GM19023 (cell line): Measurements from ENCODE around the gene TBCK.

Experiments
- ATAC-seq: cut with Tn5 transposase; IDR thresholded peaks from one replicate; pipeline ENCODE4 v1.9.1; 2021; ENCODE audit warnings: mild to moderate bottlenecking, moderate library complexity; ENCODE audit not compliant: unreplicated experiment

Gene TBCK

DNA sequence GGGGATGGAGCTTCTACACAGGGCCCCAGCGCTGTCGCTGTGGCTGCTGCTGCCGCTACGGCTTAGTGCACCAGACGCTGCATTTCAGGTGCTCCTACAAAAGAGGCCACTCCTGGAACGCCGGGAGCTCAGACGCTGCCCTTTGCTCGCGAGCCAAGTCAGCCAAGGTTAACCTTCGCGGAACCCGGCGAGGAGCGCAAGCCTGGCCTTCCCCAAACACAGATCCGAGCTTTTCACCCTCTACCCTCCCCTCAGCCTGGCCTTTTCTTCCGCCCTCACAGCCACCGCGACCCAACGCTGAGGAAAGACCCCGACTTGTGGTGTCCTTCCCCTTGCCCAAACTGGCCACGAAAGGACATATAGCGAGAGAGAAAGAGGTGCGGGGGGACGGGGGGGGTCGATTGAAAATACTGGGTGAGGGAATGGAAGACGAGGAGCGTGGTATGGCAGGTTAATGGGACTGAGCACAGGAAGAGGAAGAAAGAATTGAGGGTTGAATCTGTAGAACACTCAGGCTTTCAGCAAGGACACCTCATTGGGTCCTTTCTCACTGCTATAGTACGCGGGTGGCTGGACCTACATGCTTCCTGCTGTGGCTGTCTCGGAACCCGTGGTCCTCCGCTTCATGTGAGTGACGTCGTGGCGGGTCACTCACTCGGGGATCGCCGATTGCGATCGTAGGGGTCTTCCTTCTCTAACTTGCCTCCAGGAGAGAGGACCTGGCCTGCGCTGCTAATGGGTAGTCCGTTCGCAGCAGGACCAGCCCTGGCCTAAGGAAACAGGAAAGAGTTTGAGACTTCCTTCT lies at the start of gene TBCK, which contains the start of gene AIMP1:
TBCK (minus strand) TSS at position 242 of the 805 bp plus-strand sequence. CDS start 7,249 bp downstream, outside the sequence.
AIMP1 (plus strand) TSS at position 583 of the 805 bp plus-strand sequence. CDS start 8,460 bp downstream, outside the sequence.
- peak; percentile 89 for ATAC-seq

DNA sequence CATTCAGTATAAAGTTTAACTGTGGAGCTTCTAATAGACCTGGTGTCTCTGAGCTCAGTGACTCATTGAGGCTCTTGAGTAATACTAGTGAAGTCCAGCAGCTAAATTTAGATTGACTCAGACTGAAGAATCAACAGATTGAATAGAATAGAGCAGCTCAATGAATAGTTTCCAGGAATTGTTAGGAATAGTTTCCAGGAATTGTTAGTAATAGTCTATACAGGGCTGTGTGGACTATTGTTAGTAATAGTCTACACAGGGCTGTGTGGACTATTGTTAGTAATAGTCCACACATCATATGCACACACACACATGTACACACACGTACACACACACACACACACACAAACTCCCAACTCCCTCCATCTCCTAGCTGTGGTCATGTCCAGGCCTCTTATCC lies 49.6 kb upstream of the TBCK start:
- no peak for ATAC-seq

DNA sequence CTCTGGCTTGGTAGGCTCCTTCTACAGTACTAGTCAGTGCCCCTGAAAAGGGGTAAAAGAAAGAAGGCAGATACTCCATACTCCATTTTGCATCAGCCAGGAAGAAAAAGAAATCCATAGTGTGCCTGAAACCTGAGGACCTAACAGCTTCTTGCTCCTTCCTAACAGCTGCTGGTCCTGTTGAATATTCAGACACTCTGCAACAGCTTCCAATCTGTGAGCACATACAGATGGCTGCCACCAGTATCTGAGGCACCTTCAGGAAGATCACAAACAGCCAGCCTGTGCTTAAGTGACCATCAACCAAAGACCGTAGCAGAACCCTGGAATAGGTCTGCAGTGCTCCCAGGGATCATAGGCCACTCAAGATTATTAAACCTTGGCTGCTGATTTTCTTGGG lies 48.3 kb upstream of the TBCK start:
- no peak for ATAC-seq

DNA sequence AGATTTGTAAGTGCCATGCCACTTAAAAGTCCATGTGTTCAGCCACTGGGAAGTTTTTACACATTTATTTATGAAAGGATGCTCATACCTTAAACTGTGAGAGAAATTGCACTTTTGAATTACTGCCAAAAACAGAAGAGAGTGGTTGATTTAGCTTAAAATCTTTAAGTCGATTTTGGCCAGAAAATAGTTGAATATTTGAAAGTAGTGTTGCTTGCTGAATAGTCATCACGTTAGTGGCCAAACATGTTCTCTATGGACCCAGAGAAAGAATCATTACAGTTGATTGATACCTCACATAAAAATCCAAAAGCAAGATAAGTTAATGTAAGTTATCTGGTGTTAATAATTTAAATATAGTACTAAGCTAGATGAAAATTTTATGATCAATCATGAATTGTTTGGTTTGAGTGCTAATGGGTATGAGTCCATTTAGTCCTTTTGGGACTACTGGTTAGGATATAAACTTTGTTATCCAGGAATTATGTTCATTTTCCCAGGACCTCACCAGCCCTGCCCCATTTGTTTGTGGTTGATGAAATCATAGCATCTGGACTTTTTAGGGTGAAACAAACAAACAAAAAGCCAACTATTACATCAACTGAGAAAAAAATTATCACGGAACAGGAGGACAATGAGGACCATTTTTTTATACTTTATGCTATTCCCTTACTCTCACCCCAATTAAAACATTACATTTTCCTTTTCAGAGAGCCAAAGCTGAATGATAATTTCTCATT lies 46.2 kb upstream of the TBCK start:
- ATAC-seq = no peak

DNA sequence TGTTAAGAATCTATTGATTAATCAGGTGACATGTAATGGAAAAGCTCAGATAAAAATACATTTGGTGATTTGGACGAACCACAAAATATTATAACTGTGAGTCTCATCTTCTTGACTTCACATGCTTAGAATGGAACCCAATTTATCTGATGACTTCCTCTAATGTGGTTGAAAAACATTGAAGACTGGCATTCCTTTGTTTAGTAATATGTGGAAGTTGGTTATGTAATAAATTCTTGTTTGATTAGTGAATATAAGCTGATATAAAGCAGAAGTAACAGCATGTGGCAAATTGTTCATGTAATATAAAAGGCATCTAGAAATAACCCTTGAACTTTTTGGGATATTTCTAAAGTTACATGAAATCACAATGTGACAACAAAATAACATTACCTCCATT lies 42.9 kb upstream of the TBCK start:
- ATAC-seq = no peak

DNA sequence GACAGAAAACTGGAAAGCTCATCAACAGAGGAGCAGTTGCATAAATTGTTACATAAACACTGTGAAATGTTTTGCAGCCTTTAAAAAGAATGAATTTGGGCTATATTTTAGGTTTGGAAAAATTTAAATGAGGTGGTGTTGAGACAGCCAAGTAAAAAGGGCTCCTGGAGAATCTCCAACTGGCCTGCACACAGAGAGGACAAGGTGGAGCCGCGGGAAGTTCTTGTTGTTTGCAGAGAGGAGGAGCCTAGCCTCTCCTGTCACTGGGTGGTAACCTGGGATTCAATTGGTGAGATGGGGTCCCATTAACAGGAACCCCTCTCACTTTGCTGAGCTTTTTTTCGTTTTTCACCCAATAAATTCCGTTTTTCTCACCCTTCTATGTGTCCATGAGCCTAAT lies 39.2 kb upstream of the TBCK start:
- ATAC-seq = no peak

DNA sequence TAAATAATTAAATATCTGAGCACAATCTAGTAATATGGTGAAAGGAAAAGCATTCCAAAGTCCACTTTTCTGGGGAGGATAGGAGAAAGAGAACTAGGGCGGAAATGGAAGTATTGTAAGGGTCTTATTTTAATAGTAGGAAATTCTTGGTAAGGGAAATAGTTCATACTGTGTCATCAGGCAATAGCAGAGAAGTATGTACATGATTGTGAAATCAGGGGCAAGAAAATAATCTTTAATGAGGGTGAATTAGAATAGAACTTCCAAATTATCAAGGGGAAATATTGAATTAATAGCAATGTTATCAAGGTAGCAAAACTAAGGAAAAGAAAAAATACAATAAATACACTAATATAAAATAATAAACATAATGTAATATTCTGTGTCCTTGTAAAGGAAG lies 37.8 kb upstream of the TBCK start:
- ATAC-seq = no peak

DNA sequence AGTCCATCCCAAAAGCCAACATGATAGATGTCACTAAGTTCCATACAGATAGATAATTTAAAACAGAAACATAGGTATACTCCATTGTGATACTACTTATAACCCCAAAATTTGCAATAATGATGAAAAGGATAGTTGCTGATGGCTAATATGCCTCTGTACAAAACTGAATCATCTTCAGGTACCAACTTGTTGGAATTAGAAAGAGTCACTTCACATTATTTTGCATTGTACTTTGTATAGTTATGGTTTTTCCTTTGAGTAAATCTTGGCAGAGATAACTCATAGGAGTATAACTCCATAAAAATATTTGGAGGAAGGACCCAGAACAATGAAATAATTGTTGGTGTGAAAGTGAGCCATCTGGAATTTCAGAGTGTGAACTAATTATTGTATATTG lies 35.0 kb upstream of the TBCK start:
- ATAC-seq = no peak

DNA sequence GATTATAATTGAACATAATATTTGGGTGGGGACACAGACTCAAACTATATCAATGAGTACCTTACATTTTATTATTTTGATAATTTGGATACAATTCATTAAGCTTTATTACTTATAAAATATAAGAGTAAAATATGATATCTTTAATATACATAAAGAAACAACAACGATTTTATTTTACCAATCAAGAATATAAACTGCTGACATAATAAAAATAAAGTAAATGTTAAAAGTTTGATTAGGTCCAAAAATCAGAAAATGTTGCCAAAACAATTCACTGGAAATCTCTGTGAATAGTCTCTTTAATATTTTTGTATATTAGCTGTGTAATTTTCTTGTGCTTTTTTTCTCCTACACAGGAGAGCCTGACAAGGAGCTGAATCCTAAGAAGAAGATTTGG lies 31.2 kb upstream of the TBCK start:
- no peak for ATAC-seq

DNA sequence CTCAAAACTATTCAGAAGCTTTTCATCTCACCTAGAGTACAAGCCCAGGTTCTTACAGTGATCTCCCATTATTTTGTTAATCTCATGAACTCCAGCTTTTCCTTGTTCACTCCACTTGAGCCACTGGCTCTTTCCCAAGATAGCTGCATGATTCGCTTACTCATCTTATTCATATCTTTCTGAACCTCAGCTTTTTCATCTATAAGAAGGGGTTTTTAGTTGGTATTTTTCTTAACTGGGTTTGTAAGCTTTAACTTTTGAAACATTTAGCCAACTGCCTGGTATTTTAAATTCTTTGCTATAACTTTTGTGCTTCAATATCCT lies 28.6 kb upstream of the TBCK start:
- no peak for ATAC-seq

DNA sequence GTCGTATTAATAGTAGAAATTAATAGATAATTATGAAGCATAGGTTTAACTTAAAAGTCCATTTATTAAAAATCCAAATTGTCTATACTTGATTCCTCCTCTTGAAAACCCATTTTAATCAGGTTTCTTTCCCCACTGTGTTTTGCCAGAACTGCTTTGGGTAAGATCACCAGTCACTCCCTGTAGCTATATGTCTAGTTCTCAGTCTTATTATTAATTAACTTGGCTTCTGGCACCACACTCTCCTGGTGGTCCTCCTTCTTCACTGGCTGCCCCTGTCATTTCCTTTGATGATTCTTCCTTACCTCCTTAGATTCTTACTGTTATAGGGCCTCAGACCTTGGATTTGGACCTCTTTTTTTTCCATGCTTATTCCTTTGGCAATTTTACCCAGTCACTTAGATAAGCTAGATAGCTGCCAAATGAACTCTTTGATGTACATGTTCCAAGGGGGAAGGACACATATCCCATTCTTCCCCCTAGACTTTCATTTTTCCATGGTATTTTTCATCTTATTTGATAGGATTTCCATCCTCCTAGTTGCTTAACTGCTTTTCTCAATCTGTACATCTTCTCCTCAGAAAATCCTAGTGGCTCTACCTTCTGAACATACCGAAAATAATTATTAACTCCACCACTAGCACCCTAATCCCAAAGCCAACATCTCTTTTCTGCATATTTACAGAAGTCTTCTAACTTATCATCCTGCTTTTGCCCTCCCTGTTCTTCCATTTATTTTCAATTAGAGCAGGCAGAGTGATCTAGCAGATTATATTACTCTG lies 28.0 kb upstream of the TBCK start:
- no peak for ATAC-seq

DNA sequence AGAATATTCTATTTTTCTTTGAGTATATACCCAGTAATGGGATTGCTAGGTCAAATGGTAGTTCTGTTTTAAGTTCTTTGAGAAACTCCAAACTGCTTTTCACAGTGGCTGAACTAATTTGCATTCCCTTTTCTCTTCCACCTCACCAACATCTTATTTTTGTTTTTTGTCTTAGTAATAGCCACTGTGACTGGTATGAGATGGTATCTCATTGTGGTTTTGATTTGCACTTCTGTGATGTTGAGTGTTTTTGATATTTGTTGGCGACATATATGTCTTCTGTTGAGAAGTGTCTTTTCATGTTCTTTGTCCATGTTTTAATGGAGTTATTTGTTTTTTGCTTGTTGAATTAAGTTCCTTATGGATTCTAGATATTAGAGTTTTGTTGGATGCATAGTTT lies 24.8 kb upstream of the TBCK start:
- no peak for ATAC-seq

DNA sequence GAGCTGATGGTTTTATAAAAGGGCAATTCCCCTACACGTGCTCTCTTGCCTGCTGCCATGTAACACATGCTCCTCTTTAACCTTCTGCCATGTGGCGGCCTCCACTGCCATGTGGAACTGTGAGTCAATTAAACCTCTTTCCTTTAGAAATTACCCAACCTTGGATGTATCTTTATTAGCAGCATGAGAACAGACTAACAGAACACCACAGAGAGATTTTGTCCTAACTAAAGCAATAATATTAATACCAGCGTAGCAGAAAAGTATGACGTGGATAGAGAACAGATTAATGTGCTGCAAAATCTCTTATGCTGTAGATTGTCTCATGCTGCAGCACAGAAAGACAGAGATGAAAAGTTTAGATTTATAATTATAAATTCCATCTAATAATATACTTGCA lies 23.4 kb upstream of the TBCK start:
- no peak for ATAC-seq

DNA sequence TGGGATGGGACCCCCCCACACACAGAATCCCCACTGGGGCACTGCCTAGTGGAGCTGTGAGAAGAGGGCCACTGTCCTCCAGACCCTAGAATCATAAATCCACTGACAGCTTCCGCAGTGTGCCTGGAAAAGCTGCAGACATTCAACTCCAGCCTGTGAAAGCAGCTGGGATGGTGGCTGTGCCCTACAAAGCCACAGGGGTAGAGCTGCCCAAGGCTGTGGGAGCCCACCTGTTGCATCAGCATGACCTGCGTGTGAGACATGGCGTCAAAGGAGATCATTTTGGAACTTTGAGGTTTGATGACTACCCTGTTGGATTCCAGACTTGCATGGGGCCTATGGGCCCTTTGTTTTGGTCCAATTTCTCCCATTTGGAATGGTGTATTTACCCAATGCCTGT lies 22.7 kb upstream of the TBCK start:
- ATAC-seq = no peak

DNA sequence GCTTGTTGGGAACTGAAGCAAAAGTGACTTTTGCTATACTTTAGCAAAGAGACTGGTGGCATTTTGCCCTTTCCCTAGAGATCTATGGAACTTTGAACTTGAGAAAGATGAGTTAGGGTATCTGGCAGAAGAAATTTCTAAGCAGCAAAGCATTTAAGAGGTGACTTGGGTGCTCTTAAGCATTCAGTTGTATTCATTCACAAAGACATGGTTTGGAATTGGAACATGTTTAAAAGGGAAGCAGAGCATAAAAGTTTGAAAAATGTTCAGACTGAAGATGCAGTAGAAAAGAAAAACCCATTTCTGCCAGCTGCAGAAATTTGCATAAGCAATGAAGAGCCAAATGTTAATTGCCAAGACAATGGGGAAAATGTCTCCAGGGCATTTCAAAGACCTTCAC lies 21.9 kb upstream of the TBCK start:
- ATAC-seq = no peak

DNA sequence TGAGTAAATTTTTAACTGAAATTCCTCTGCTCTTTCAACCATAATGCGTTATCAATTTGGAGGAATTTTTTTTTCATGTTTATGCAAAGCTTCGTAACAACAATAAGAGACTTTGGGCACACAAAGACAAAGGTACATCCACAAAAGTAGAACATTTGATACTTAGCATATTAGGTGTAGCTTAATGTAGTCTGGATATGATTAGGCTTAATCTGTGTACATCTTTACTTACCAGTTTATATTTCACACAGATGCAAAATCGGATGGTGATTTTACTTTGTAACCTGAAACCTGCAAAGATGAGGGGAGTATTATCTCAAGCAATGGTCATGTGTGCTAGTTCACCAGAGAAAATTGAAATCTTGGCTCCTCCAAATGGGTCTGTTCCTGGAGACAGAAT lies 20.6 kb upstream of the TBCK start:
- no peak for ATAC-seq

DNA sequence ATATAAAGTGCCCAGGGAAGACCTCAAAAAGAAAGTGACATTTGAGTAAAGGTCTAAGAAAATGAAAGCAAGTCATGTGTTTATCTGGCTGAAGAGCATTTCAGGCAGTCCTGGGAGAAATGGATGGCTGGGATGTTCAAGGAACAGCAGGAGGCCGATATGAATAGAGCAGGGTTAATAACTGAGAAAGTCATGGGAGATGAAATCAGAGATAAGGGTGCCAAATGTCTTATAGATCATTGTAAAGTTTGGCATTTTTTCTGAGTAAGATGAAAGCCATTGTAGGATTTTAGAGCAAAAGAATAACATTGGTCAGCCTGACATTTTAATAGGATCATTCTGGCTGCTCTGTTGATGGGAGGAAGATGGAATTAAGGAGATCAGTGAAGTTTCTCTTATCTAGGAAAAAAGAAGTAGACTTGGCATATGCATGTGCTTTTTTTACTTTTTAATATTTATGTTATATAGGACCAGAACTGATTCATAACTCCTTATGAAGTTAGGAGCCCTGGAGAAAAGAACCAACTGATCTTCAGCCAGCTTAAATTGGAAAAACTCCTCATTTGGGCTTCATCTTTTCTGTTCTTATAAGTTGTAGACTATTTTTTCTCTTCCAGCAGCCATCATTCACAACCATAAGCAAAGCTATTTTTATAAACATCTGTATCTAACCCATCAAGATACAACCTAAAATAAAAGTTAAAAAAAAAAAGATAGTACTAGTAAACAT lies 18.9 kb upstream of the TBCK start:
- ATAC-seq = no peak

DNA sequence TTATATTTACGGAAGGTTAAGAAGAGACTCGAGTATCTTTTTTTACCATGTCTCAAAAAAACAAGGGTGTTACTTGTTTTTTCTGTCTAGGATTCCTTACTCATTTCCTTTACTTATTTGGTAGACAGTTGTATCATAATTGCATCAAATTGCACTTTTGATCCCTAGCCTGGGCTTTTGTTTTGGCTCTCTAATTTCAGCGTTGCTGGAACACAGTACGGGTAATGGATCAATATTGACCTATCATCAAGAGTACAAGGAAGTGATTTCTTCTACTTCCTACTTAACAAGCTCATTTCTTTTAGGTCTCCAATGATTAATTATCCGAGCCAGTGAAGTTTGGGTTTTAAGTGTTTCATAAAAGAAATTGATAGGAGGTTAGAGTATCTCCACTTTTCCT lies 17.2 kb upstream of the TBCK start:
- no peak for ATAC-seq

DNA sequence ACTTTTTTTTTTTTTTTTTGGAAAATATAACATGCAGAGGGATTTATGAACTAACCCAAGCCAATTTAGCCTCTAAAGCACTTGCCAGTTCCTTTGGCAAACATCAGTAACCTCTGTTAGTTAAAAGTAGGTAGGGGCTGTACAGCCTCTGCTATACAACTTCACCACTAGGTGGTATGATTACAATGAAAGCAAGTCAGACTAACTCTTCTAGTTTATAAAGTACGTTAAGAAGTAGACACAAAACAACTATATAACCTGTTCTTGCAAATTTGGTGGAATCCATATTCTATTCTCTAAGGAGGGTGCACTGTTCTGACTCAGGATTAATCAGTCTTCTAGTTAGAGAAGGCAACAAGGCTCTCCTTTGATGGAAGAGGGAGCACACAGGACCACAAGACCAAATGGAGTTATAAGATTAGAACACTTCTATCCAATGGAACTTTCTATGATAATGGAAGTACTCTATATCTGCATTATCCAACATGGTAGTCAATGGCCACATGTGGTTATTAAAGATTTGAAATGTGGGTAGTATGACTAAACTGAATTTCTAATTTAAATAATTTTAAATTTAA lies 13.1 kb upstream of the TBCK start:
- peak; percentile 78 for ATAC-seq

DNA sequence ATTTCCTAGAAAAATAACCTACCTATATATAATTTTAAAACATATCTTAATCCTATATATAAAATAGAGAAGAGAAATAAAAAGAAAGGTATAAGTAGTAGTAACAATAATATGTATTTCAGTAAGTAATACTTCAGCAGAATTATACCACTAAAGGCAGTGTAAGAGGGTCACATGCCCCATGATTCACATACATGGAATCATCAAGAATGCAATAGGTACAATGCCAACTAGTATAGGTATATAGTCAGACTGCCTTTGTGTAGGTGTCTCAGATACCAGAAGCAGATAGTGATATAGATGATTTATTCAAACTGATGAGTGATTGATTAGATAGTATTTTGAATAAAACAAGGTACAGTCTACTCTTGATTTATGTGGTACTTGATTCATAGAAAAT lies 9.8 kb upstream of the TBCK start:
- no peak for ATAC-seq

DNA sequence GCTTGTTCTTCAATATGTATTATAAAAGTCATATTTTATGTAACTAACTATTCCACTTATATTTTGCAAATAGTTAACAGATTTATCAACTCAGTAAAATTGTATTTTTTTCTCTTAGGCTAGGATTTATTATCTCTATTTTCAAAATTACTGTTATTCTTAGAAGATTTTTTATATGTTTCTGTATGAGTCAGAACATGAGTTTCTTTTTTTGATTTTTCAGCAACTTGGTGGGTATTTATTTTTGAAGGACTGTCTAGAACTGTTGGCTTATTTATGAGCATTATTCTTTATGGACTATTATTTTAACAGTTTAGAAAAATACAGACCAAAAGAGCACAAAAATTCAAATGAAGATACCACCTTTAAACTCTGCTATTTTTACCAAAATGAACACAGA lies 7.1 kb upstream of the TBCK start:
- ATAC-seq = no peak
